Stimulated activated CD4-positive, alpha-beta T cell treated with anti-CD3 and anti-CD28 coated beads, Interleukin-4, amount 100 ng/mL, for 1 hour (primary cell): ENCODE measurements around the gene SESN1.

Source experiments
- DNase-seq: peaks from one replicate; pipeline ENCODE4 v3.0.0-alpha.2; 2020

SESN1 gene

DNA sequence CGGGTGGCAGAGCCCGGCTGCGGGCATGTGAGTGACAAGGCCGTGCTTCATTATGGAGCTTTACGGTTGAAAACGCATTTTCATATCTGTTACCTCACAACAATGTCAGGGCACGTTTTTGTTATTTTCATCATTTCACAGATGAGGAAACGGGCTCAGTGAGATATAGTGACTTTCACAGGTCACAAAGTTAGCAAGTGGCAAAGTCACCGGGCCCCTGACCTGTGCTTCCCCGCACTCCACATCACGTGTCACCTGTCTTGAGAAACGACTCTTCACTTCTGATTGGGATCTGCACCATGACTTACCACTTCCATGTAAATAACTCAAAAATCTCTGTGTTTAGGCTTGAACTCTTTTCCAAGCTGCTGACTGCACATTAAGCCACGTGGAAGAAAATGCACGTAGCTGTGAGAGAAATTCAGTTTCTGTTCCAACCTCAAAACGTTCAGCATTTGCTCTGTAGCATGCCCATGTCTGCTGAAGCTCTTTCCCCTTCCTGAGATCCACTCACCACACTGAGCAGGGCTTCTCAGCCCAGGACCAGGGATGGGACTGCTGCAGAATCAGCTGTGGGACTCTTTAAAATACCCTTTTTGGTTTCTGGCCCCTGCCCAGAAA lies 139.2 kb downstream of the SESN1 start:
- no peak for DNase-seq

DNA sequence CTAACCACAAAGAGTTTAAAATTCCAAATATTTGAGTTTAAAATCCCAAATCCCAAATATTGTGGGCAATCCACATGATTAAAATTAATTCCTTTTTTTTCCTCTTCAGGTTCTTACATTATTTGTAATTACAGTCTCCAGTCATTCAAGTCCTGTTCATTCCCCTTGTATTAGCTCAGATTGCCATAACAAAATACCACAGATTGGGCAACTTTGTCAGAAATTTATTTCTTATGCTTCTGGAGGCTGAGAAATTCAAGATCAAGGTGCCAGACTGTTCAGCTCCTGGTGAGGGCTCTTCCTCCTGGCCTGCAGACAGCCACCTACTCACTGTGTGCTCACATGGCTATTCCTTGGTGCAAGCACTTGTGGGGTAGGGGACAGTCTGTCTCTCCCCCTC lies 141.0 kb downstream of the SESN1 start:
- DNase-seq, result no peak

DNA sequence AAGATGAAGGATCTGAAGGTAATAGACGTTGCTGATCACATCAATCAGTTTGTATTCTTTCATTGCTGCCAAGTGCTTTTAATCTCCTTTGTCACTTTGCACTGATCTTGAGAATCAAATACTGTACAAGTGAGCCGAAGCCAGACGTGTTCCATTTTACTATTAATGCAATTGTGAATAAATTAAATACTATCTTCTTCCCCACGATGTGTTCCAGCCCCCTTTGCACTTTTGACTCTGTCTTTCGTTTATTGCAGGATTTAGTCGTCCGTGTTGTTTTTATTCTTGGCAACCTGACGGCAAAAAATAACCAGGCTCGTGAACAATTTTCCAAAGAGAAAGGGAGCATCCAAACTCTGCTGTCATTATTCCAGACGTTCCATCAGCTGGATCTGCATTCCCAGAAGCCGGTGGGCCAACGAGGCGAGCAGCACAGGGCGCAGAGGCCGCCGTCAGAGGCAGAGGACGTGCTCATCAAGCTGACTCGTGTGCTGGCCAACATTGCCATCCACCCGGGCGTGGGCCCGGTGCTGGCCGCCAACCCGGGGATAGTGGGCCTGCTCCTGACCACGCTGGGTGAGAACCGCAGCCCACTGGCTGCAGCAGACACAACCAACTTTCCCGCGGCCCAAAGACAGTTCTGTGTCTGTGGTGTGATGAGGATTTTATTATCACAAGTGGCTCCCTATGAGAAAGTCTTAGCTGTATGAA lies 141.7 kb downstream of the SESN1 start:
- DNase-seq, result no peak

DNA sequence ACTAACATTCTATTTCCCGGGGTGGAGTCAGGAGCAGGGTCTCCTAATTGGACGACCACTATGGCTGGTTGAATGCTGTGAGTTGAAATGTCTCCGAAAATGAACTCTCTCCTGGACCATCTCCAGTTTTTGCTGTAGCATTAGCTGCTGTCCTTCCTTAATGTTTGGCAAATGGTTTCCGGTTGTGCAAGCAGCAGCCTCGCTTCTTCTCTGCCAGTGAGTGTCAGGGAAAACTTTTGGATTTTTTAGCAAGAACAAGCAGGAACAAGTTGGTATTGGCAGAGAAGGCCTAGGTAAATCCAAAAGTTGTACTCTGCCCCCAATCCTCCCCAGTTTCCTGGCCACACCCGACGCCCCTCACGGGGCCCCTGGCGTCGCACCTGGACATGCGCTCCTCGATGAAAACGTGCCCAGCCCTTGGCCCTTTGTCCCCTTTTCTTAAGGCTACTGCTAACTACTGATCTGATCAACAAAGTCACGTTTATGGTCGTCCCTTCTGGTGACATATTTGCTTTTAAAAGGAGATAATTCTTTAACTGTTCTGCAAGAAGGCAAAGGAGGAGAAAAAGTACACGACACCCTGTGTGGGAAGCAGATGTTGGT lies 143.2 kb downstream of the SESN1 start:
- DNase-seq, result no peak

DNA sequence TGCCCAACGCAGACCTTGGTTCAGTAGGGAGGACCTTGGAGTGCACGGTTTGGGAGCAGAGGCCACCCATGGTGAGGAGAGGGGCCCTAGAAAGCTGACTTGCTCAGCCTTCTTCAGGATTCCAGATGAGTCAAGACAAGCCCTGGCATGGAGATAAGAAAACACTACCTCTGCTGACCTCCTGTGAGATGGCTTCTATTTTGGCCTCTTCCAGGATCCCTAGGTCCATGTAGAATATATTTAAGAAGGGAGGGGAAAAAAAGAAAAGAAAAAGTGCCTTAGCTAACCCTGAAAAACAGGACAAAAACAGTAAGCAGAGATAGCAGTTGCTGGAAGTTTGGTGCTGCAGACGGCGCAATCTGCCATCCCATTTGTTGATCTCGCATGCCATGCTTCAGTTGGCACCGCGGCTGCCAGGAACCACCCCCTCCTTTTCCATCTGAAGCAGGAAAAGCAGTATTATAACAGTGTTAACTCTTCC lies 146.4 kb downstream of the SESN1 start:
- DNase-seq, result no peak

DNA sequence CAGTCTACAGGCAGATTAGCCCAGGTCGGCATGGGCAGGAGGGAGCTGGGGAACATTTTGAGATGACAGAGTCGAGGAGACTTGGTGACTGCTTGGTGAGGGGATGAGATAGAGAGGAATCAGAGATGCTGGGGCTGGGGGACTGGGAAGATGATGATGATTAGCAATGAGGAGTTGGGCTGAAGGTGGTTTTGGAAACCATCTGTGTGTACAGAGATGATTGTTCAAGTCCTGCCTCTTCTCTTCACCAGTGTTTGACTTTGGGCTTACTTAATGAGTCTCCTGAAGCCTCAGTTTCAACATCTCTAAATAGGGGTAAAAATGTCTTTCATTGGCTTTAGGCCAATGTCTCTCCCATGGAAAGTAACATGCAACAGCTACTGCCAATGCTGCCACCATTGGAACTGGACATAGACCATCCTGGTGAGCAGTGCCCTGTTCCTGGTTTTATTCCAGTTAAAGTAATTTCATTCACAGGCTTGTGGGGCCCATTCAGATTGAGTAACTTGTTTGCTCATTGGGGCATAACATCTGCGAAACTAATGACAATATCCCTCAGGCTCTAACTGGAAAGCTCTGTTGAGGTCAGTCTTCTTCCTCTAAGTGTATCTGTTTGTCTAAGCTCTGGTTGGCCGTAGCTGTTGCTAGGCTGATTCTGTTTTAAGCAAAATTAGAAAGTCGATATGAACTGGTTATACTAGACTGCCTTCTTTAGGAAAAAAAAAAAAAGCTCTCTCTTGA lies 147.4 kb downstream of the SESN1 start:
- no peak for DNase-seq

DNA sequence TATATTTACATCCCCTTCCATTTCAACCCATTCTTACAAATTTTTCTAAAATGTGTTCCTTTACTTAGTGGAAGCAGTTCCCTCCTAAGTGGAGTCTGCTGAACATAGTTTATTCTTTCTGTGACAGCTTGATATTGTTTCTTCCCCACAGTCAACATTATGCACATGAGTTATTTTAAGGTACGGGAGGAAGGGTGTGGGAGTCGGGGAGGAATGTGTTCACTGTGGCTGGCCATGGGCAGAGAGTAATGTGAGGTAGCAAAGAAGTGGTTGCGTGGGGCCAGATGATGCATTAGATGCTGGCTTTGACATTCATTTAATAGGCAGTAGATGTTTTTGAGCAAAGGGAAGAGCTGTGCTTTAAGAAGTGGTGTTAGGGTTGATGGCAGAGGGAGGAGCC lies 148.0 kb downstream of the SESN1 start:
- DNase-seq, result no peak

DNA sequence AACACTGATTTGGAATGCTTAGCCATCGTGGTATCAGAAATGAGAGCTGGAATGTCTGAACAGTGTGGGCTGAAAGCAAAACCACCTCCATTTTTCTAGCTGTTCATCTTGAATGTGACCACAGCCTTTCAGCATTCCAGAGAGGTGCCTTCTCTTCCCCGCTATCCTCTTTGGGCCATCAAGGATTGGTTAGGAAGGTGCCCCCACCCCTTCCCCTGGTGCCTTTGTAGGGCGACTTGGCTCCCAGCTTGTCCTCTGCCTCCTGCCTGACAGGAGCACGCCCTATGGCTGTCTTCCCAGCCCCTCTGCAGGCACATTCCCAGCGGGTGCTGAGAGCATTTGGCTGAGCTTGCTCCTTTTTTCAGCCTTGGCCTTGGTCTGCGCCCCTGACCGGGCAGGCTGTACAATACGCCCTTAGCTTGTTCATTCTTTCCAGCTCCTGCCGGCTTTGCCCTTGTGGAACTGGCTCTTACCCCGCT lies 148.9 kb downstream of the SESN1 start:
- no peak for DNase-seq

DNA sequence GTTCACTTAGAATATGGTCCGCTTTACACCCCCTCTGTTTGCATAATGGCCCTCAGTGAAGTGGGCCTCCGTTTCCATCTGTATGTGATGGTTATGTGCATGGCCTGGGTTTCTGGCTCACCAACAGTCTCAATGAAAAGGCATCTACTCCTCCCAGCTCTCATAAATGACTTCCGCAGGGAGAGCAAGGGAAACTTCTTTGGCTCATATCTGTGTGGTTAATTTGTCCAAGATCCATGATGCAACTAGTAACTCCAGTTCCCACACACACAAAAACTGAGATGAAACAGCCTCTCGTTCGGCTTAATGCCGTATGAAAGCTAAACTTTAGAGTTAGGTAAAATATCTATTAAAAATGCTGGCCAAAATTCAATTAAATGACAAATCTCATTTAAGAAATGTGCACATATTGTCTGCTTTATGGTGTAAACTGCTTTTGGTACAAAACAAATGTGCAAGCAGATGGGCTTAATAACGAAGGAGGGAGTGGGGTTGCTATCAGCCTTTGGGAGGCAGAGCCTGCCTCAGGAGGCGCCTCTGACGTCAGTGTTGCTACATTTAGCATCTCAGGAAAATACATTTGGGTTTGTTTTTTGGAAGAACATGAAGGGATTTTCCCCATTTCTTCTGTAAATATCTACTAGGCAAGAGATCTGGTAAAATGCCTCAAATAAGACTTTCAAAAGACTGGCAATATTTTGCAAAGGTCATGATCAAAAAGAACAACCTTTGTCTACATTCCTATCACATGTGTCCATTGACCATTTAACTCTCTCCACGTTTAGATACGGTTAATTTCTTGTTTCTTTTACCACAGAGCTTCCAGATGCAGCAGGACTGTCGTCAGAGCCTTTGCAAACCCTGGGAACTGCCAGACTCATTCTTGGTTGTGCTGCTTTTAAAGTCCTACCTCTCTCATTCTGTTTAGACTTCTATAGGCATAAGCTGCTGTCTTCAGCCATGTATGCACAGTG lies 149.7 kb downstream of the SESN1 start:
- no peak for DNase-seq

DNA sequence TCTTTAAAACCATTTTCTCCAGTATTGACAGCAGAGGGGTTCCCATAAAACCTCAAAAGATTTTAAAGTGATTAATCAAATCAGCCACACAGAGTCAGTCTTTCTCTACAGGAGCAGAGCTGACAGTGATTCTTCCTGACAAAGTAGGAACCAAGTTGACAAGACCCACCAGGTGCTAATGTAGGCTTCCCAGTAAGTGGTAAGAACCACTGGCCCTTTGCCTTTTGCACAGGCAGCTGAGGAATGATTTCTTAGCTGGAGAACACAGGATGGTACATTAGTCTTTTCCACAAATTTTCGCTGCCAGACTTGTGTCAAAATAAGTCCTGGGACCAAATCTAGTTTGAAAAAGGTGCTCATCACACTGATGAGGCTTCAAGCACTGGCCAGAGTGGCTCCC lies 150.6 kb downstream of the SESN1 start:
- no peak for DNase-seq

DNA sequence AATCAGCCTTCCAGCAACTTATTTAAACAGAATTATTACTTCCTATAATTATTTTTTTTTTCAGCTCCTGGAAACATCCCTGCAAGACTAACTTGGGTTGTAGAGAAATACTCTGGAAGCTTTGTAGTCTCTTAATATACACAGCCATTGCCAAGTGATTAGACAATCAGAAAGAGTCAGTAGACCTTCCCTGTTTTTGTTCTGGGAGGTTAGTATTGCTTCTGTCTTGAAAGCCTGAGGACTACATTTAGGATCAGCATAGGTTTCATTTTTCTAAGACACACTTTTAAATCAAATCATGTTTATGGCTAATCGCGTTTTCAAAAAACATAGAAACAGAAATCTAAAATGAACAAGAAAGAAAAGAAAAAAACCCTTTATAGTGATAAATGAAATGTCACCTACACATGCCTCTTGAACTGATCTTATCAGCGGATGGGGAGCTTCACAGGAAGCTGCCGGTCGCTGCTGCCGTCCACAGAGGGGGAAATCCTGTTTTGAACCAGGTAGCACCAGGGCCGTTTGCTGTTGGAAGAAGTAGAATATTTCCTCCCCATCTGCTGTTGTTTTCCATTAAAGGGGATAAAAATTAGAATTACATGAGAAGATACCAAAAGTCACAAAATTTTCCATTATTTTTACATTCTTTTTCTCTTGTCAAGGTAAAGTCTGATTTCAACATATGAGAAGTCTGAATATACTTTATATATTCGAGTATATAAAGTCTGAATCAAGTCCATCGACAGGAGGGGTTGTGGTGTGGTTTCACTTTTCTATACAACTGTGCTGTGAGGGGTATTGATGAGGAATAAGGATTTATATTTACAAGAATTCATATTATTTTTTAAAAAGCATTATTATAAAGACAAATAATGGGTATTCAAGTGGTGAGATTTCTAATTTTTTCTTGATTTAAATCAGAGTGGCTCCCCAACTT lies 151.8 kb downstream of the SESN1 start:
- peak; percentile 52 for DNase-seq

DNA sequence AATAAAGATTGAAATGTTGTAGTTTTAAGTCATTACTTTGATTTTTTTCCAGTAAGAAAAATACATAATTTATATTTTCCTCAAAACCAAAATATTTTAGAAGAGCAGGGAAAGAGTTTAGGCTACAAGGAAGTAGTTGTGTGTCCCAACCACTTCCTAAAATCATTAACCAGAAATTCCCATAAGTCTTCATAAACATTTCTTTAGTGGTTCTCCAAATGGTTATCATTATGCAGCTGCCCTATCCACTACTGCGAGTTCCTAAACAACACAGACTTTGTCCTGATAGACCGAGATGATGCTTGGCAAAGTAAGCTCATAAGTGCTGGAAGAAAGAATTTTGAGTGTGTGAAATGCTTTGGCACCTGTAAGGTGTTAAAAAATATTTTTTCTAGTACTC lies 152.8 kb downstream of the SESN1 start:
- no peak for DNase-seq

DNA sequence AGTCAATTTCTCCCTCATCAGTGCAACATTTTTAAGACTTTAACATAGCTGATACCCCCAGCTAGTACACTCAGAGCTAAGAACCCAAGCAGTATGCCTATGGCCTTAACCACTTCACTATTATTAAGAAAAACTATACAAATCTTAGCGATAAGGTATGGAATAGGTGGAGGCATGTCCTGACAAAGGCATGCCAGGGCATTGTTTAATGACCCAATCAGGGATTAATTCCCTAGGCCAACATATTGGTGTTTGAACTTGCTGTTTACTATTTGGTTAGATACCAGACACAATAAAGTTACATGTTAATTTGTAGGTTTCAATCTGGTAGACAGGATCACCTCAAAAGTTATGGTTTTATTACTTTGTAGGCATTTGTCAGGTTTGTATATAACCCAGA lies 153.4 kb downstream of the SESN1 start:
- DNase-seq, result no peak

DNA sequence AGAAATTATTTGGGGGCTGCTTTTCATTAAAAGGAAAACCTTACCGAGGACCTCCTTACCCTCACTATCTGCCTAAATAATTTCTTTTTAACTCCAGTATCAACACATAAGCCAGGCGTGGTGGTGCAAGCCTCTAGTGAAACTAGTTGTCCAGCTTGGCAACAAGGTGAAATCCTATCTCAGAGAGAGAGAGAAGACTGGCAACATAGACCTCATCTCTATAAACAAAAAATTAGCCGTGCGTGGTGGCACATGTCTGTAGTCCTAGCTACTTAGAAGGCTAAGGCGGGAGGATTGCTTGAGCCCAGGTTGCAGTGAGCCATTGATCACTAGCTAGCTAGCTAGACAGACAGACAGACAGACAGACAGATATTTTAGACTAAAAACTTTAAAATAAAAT lies 153.9 kb downstream of the SESN1 start:
- no peak for DNase-seq

DNA sequence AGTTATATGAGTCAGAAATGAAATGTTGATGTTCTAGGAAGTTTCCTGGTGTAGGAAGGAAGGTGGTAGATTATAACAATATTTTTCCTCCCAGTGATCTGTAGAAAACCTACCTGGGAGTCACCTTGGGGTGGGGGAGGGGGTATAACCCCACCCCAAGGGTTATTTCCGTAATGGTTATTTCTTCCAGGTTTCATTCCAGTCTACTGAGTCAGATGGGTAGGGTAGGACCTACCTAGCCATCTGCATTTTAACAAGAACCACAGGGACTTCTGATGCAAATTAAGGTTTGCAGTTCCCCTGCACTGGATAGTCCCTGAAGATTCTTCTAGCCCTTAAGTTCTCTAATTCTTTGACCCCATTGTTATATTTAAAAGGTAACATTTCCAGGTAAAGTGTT lies 157.5 kb downstream of the SESN1 start:
- DNase-seq, result no peak
